ENCODE results near the gene CD247. TPM values are rescaled to one million over a fixed set of nuclear protein-coding genes. Genes with fewer than 3 reads are reported as not detected.
A peak's percentile ranks its signal among the peaks of the same experiment; 100 is the strongest.

The CD247 gene
- total and polyA plus RNA-seq, 9 of the 15 experiments (the other 6 are each of a cell fraction or from before 2014, with no cell fraction given), result 0.08 to 0.42 (median 0.28) TPM; not detected in 5

- no peak for TF ChIP-seq ZNF280B (CRISPR knock-in tag; IDR thresholded peaks at IDR 0.05)
- no peak for TF ChIP-seq SAFB (IDR thresholded peaks at IDR 0.05; ENCODE audit: borderline replicate concordance, low read depth, low read length)
- no peak for TF ChIP-seq HLTF (IDR thresholded peaks at IDR 0.05)
- TF ChIP-seq CHD2 (IDR thresholded peaks at IDR 0.05; ENCODE audit: low read depth, low read length), result no peak
- no peak for TF ChIP-seq MCM7 (IDR thresholded peaks at IDR 0.05)
- no peak for TF ChIP-seq MAFF (IDR thresholded peaks at IDR 0.05; ENCODE audit: low read length)
- no peak for TF ChIP-seq FOS (IDR thresholded peaks at IDR 0.05; ENCODE audit: extremely low read depth, insufficient read length)
- no peak for TF ChIP-seq CHCHD3 (CRISPR knock-in tag; IDR thresholded peaks at IDR 0.05)
- TF ChIP-seq THRAP3 (IDR thresholded peaks at IDR 0.05; ENCODE audit: borderline replicate concordance), result no peak
- no peak for TF ChIP-seq ZNF75A (CRISPR knock-in tag; IDR thresholded peaks at IDR 0.05)
- no peak for TF ChIP-seq GATAD2B (IDR thresholded peaks at IDR 0.05; ENCODE audit: borderline replicate concordance)
- TF ChIP-seq POU5F1 (IDR thresholded peaks at IDR 0.05; ENCODE audit: borderline replicate concordance, low read depth, low read length, partially characterized antibody), result no peak
- no peak for TF ChIP-seq COPS2 (conservative IDR thresholded peaks at IDR 0.05)
- TF ChIP-seq SREBF1 (IDR thresholded peaks at IDR 0.05; ENCODE audit: borderline replicate concordance, low read depth, low read length), result no peak
- TF ChIP-seq NCOA4 (IDR thresholded peaks at IDR 0.05; ENCODE audit: partially characterized antibody), result no peak
- TF ChIP-seq DACH1 (IDR thresholded peaks at IDR 0.05; ENCODE audit: partially characterized antibody), result peak; percentile 41
- no peak for TF ChIP-seq STAT6 (CRISPR knock-in tag; IDR thresholded peaks at IDR 0.05)
- no peak for TF ChIP-seq CBX3 (IDR thresholded peaks at IDR 0.05; ENCODE audit: borderline replicate concordance in 1 of 2, low read length in 2 of 2)
- TF ChIP-seq ZBED1 (IDR thresholded peaks at IDR 0.05), result no peak
- no peak for TF ChIP-seq TAL1 (IDR thresholded peaks at IDR 0.05)
- no peak for TF ChIP-seq ZNF121 (CRISPR knock-in tag; conservative IDR thresholded peaks at IDR 0.05)
- no peak for TF ChIP-seq TBL1XR1 (IDR thresholded peaks at IDR 0.05; ENCODE audit: low read length in 2 of 2)
- TF ChIP-seq PHF20 (IDR thresholded peaks at IDR 0.05; ENCODE audit: partially characterized antibody), result no peak
- TF ChIP-seq ARID3A (IDR thresholded peaks at IDR 0.05; ENCODE audit: borderline replicate concordance, low read depth, low read length), result no peak
- TF ChIP-seq RBFOX2 (IDR thresholded peaks at IDR 0.05; ENCODE audit: low read depth, low read length), result peak; percentile 36; the same call in 1 of the 2 replicates
- TF ChIP-seq ZNF431 (CRISPR knock-in tag; IDR thresholded peaks at IDR 0.05), result no peak
- TF ChIP-seq ARHGAP35 (IDR thresholded peaks at IDR 0.05; ENCODE audit: partially characterized antibody), result no peak
- no peak for TF ChIP-seq SRSF1 (IDR thresholded peaks at IDR 0.05; ENCODE audit: low read depth, low read length)
- no peak for TF ChIP-seq PHB2 (IDR thresholded peaks at IDR 0.05; ENCODE audit: low read depth)
Observed at GRCh38 chr1:167524651-167525050, 6.3 kb upstream of the CD247 start (continued).
